WERI-Rb-1 (cell line): ENCODE measurements around the gene CPOX.

Experiments used
- DNase-seq: peaks from one replicate; pipeline ENCODE4 v3.0.0-alpha.2; 2020
- H3K27ac ChIP-seq: fragments of 250-450 bp; sonication (Bioruptor Pico); 2 replicates; pipeline ENCODE4 v1.5.1; 2020; ENCODE audit warnings: mild to moderate bottlenecking, moderate library complexity
- H3K27me3 ChIP-seq: fragments of 250-450 bp; sonication (Bioruptor Pico); 2 replicates; pipeline ENCODE4 v1.5.1; 2021; ENCODE audit warnings: mild to moderate bottlenecking, low read depth, moderate library complexity; ENCODE audit not compliant: insufficient read depth, severe bottlenecking
- H3K36me3 ChIP-seq: fragments of 250-450 bp; sonication (Bioruptor Pico); 2 replicates; pipeline ENCODE4 v1.5.1; 2020; ENCODE audit warnings: mild to moderate bottlenecking, moderate library complexity
- H3K4me3 ChIP-seq: 2 replicates; pipeline ENCODE4 v1.5.1; 2011; ENCODE audit warnings: low read depth, mild to moderate bottlenecking, control low read depth, low read length
- H3K9me3 ChIP-seq: fragments of 250-450 bp; sonication (Bioruptor Pico); 2 replicates; pipeline ENCODE4 v1.5.1; 2021; ENCODE audit warnings: mild to moderate bottlenecking, moderate library complexity; ENCODE audit not compliant: severe bottlenecking
- CTCF ChIP-seq: IDR thresholded peaks from 2 replicates; pipeline ENCODE4 v1.5.1; 2011; ENCODE audit warnings: low read depth, mild to moderate bottlenecking, control low read depth, inconsistent platforms, low read length

Gene CPOX

GRCh38 chr3:98534168-98534567 lies 59.2 kb downstream of the CPOX start:
- Histone ChIP-seq H3K4me3 (no peak overlapping the region), H3K36me3 (no peaks in the 10 kb centered on the region), H3K27ac (no peak overlapping the region), H3K9me3 (no peaks in the 10 kb centered on the region), H3K27me3 (no peaks in the 10 kb centered on the region)
- no peak for DNase-seq
- TF ChIP-seq CTCF: no peak

GRCh38 chr3:98532709-98533571 lies 60.5 kb downstream of the CPOX start:
- Histone ChIP-seq H3K9me3 (no peaks in the 10 kb centered on the region), H3K4me3 (no peak overlapping the region), H3K27me3 (no peaks in the 10 kb centered on the region), H3K36me3 (no peaks in the 10 kb centered on the region), H3K27ac (no peak overlapping the region)
- DNase-seq: no peak
- TF ChIP-seq CTCF: no peak

- no peak overlapping the region for H3K27ac ChIP-seq
- TF ChIP-seq CTCF: no peak
- H3K4me3 ChIP-seq: no peak overlapping the region
- no peaks in the 10 kb centered on the region for H3K27me3 ChIP-seq
- no peaks in the 10 kb centered on the region for H3K9me3 ChIP-seq
- no peak for DNase-seq
- no peaks in the 10 kb centered on the region for H3K36me3 ChIP-seq
These were observed 61.2 kb downstream of the CPOX start for GRCh38 chr3:98532275-98532637.

- no peak for DNase-seq
- Histone ChIP-seq H3K36me3 (no peaks in the 10 kb centered on the region), H3K9me3 (no peaks in the 10 kb centered on the region), H3K4me3 (no peak within 1 kb of the TSS), H3K27ac (no peak within 1 kb of the TSS), H3K27me3 (no peaks in the 10 kb centered on the region)
- TF ChIP-seq CTCF: no peak
These were observed 61.7 kb downstream of the CPOX start, which contains the start of gene GPR15 for GRCh38 chr3:98531622-98532274. TSS of gene GPR15 (plus strand) at chr3:98531978. CDS start at chr3:98532034, 56 bp downstream.

GRCh38 chr3:98530676-98531075 lies 62.7 kb downstream of the CPOX start:
- H3K9me3 ChIP-seq: no peaks in the 10 kb centered on the region
- no peaks in the 10 kb centered on the region for H3K27me3 ChIP-seq
- no peaks in the 10 kb centered on the region for H3K36me3 ChIP-seq
- no peak for DNase-seq
- TF ChIP-seq CTCF: no peak
- no peak overlapping the region for H3K4me3 ChIP-seq
- no peak overlapping the region for H3K27ac ChIP-seq
